Activated CD8-positive, alpha-beta T cell treated with anti-CD3 and anti-CD28 coated beads for 36 hours (primary cell): ENCODE measurements around the gene SLC17A2. TPM values are rescaled to one million over a fixed set of nuclear protein-coding genes. Genes with fewer than 3 reads are reported as not detected.
A peak's percentile ranks its signal among the peaks of the same experiment; 100 is the strongest.

Experiments used
- ATAC-seq: fragments of 200-7000 bp; cut with Tn5 transposase; one replicate; pipeline ENCODE4 v1.10.0; 2021; ENCODE audit warnings: mild to moderate bottlenecking, moderate library complexity
- CTCF ChIA-PET: fragments of 350-600 bp; sonication (Branson Sonifier 250); formaldehyde crosslinking; loops from one replicate; lab custom pipeline; 2021; ENCODE audit warnings: antibody characterized with exemption; lab: Charles Lee
- POLR2A ChIA-PET: fragments of 350-600 bp; sonication (Branson Sonifier 250); formaldehyde crosslinking; loops from one replicate; lab custom pipeline; 2021; ENCODE audit warnings: antibody characterized with exemption; lab: Charles Lee
- DNase-seq: peaks from one replicate; pipeline ENCODE4 v3.0.0-alpha.2; 2020
- H3K27ac Mint-ChIP-seq: one replicate; pipeline ENCODE4 v1.8.0; 2021; ENCODE audit warnings: mild to moderate bottlenecking, mixed read lengths
- H3K27me3 Mint-ChIP-seq: one replicate; pipeline ENCODE4 v1.8.0; 2021; ENCODE audit warnings: mixed read lengths
- H3K36me3 Mint-ChIP-seq: one replicate; pipeline ENCODE4 v1.8.0; 2021; ENCODE audit warnings: low read depth, mixed read lengths
- H3K4me1 Mint-ChIP-seq: one replicate; pipeline ENCODE4 v1.8.0; 2021; ENCODE audit warnings: low read depth, mixed read lengths
- H3K4me3 Mint-ChIP-seq: one replicate; pipeline ENCODE4 v1.8.0; 2021; ENCODE audit warnings: mild to moderate bottlenecking, moderate library complexity, mixed read lengths
- H3K9me3 Mint-ChIP-seq: one replicate; pipeline ENCODE4 v1.8.0; 2021; ENCODE audit warnings: mixed read lengths
- CTCF ChIP-seq: fragments of 200-600 bp; IDR thresholded peaks from one replicate; pipeline ENCODE4 v1.8.0; 2022; ENCODE audit warnings: antibody characterized with exemption, mild to moderate bottlenecking
- intact Hi-C: fragments of 100-400 bp; cut with micrococcal nuclease; formaldehyde crosslinking; loops from one replicate; pipeline ENCODE4 v1.10.0; 2022
- total RNA-seq, 2 experiments: library from RNA; stranded (reverse); gene quantifications; one replicate each; pipeline ENCODE4 v1.2.3, GENCODE V29; 2021

SLC17A2 gene
- total RNA-seq, 2 experiments from 2014 or later: not detected

- intact Hi-C loops: no loop called here
- no peaks in the 10 kb centered on the region for H3K9me3 Mint-ChIP-seq
- DNase-seq (no peak), ATAC-seq (no peak)
- H3K27me3 Mint-ChIP-seq: peaks cover 1% of the 10 kb centered on the region
- TF ChIP-seq CTCF: no peak
- POLR2A ChIA-PET: no interaction called here
- CTCF ChIA-PET: interaction anchor here (1.0 to 1.4 kb wide), 2 partner anchors 15 to 17 kb away, joined by 3 to 4 read pairs; no protein-coding TSS in a partner anchor
- H3K4me3 Mint-ChIP-seq: no peak overlapping the region
- H3K36me3 Mint-ChIP-seq: no peaks in the 10 kb centered on the region
- H3K4me1 Mint-ChIP-seq: peaks cover 23% of the 10 kb centered on the region
- no peak overlapping the region for H3K27ac Mint-ChIP-seq
Observed at GRCh38 chr6:25875926-25876602, 54.4 kb downstream of the SLC17A2 start.

- H3K27me3 Mint-ChIP-seq: peaks cover 1% of the 10 kb centered on the region
- no peak for TF ChIP-seq CTCF
- intact Hi-C loops: no loop called here
- no peaks in the 10 kb centered on the region for H3K36me3 Mint-ChIP-seq
- POLR2A ChIA-PET: no interaction called here
- CTCF ChIA-PET: interaction anchor here (1.4 to 2.3 kb wide), 2 partner anchors 16 to 117 kb away, joined by 4 to 9 read pairs; no protein-coding TSS in a partner anchor
- DNase-seq (no peak), ATAC-seq (no peak)
- no peak overlapping the region for H3K4me3 Mint-ChIP-seq
- no peak overlapping the region for H3K27ac Mint-ChIP-seq
- peaks cover 23% of the 10 kb centered on the region for H3K4me1 Mint-ChIP-seq
- H3K9me3 Mint-ChIP-seq: no peaks in the 10 kb centered on the region
Observed at GRCh38 chr6:25875563-25875905, 55.0 kb downstream of the SLC17A2 start.

GRCh38 chr6:25874822-25875562 lies 55.5 kb downstream of the SLC17A2 start:
- POLR2A ChIA-PET: no interaction called here
- CTCF ChIA-PET: interaction anchor here (1.4 to 2.3 kb wide), 2 partner anchors 16 to 118 kb away, joined by 4 to 9 read pairs; no protein-coding TSS in a partner anchor
- ATAC-seq (peak; percentile 39), DNase-seq (no peak)
- peaks cover 23% of the 10 kb centered on the region for H3K4me1 Mint-ChIP-seq
- no peak overlapping the region for H3K27ac Mint-ChIP-seq
- no peak for TF ChIP-seq CTCF
- H3K27me3 Mint-ChIP-seq: peaks cover 1% of the 10 kb centered on the region
- no peaks in the 10 kb centered on the region for H3K9me3 Mint-ChIP-seq
- H3K36me3 Mint-ChIP-seq: no peaks in the 10 kb centered on the region
- intact Hi-C loops: no loop called here
- H3K4me3 Mint-ChIP-seq: no peak overlapping the region

- peaks cover 1% of the 10 kb centered on the region for H3K27me3 Mint-ChIP-seq
- no peak within 1 kb of the TSS for H3K4me3 Mint-ChIP-seq
- no peaks in the 10 kb centered on the region for H3K36me3 Mint-ChIP-seq
- DNase-seq: no peak
- TF ChIP-seq CTCF: no peak
- H3K9me3 Mint-ChIP-seq: no peaks in the 10 kb centered on the region
- peaks cover 23% of the 10 kb centered on the region for H3K4me1 Mint-ChIP-seq
- intact Hi-C loops: no loop called here
- POLR2A ChIA-PET: no interaction called here
- CTCF ChIA-PET: interaction anchor here (1.0 to 2.3 kb wide), 3 partner anchors 8 to 119 kb away, joined by 3 to 13 read pairs (median 9); no protein-coding TSS in a partner anchor
- H3K27ac Mint-ChIP-seq: no peak within 1 kb of the TSS
- no peak for ATAC-seq
Observed at GRCh38 chr6:25874118-25874517, 56.4 kb downstream of the SLC17A2 start, which contains the start of gene SLC17A3. SLC17A3 (minus strand) TSS chr6:25874243; CDS start chr6:25868387, 5,856 bp downstream.
